ENCODE measurements around the gene ALDH1L2.

- TF ChIP-seq ZBTB1 (tag by site-specific recombination; IDR thresholded peaks at IDR 0.05) (no peak), ZNF449 (tag by site-specific recombination; IDR thresholded peaks at IDR 0.05) (no peak), ZFP3 (tag by site-specific recombination; IDR thresholded peaks at IDR 0.05; ENCODE audit: low read depth) (no peak), PRDM1 (tag by site-specific recombination; IDR thresholded peaks at IDR 0.05) (no peak)
Measured at GRCh38 chr12:105069936-105070702, 14.1 kb downstream of the ALDH1L2 start.

All from HEK293 (cell line).